ENCODE measurements around the gene KRT79. TPM values are rescaled to one million over a fixed set of nuclear protein-coding genes. Genes with fewer than 3 reads are reported as not detected.

KRT79 gene
- total RNA-seq, 3 donors from 2014 or later, result not detected

GRCh38 chr12:52851787-52852186 is 17.7 kb upstream of the KRT79 start:
- Histone ChIP-seq H3K36me3 (ENCODE audit: low read depth) (no peaks in the 10 kb centered on the region), H3K4me3 (no peak overlapping the region), H3K9me3 (no peaks in the 10 kb centered on the region), H3K4me1 (ENCODE audit: low read depth) (no peaks in the 10 kb centered on the region)
- no peak for TF ChIP-seq CTCF (IDR thresholded peaks at IDR 0.05)
- DNase-seq (no peak), ATAC-seq (no peak)
- intact Hi-C loops (cut with DNase I, micrococcal nuclease), result no loop called here

GRCh38 chr12:52850681-52851080 is 16.6 kb upstream of the KRT79 start:
- Histone ChIP-seq H3K9me3 (no peaks in the 10 kb centered on the region), H3K4me1 (ENCODE audit: low read depth) (no peaks in the 10 kb centered on the region), H3K4me3 (no peak overlapping the region), H3K36me3 (ENCODE audit: low read depth) (no peaks in the 10 kb centered on the region)
- DNase-seq (no peak), ATAC-seq (no peak)
- TF ChIP-seq CTCF (IDR thresholded peaks at IDR 0.05), result no peak
- intact Hi-C loops (cut with DNase I, micrococcal nuclease), result no loop called here

- ATAC-seq (no peak), DNase-seq (no peak)
- H3K4me1 ChIP-seq (ENCODE audit: low read depth), result no peaks in the 10 kb centered on the region
- H3K4me3 ChIP-seq, result no peak overlapping the region
- no peak for TF ChIP-seq CTCF (IDR thresholded peaks at IDR 0.05)
- H3K36me3 ChIP-seq (ENCODE audit: low read depth), result no peaks in the 10 kb centered on the region
- intact Hi-C loops (cut with DNase I, micrococcal nuclease), result no loop called here
- H3K9me3 ChIP-seq, result no peaks in the 10 kb centered on the region
Observed at GRCh38 chr12:52849511-52849910, 15.4 kb upstream of the KRT79 start.

- intact Hi-C loops (cut with DNase I, micrococcal nuclease), result no loop called here
- no peaks in the 10 kb centered on the region for H3K36me3 ChIP-seq (ENCODE audit: low read depth)
- no peak for DNase-seq
- H3K9me3 ChIP-seq, result no peaks in the 10 kb centered on the region
- no peaks in the 10 kb centered on the region for H3K4me1 ChIP-seq (ENCODE audit: low read depth)
- TF ChIP-seq CTCF (IDR thresholded peaks at IDR 0.05), result no peak
- no peak for ATAC-seq
- no peak within 1 kb of the TSS for H3K4me3 ChIP-seq
Observed at GRCh38 chr12:52848661-52849255, 14.6 kb upstream of the KRT79 start, which contains the start of gene KRT78. Gene KRT78, minus strand, starts transcription at chr12:52848994. Its CDS starts 64 bp downstream, at chr12:52848930.

- Histone ChIP-seq H3K9me3 (no peaks in the 10 kb centered on the region), H3K4me1 (ENCODE audit: low read depth) (no peaks in the 10 kb centered on the region), H3K4me3 (no peak overlapping the region), H3K36me3 (ENCODE audit: low read depth) (no peaks in the 10 kb centered on the region)
- intact Hi-C loops (cut with DNase I, micrococcal nuclease), result no loop called here
- peak in 1 of 3 donors; percentile 31 for DNase-seq
- no peak for ATAC-seq
- TF ChIP-seq CTCF (IDR thresholded peaks at IDR 0.05), result no peak
Observed at GRCh38 chr12:52847335-52848102, 13.4 kb upstream of the KRT79 start.

Data from mucosa of descending colon (tissue), 3 donors.